ENCODE results near the gene REEP3.

The REEP3 gene

DNA sequence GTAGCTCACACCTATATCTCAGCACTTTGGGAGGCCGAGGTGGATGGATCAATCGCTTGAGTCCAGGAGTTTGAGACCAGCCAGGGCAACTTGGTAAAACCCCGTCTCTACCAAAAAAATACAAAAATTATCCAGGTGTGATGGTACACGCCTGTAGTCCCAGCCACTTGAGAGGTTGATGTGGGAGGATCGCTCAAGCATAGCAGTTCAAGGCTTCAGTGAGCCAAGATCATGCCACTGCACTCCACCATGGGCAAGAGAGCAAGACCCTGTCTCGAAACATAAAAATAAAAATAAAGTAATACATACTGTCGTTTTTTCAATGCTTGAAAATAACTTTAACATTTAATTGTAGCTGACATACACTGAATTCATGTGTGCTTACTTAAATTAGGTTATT lies 57.3 kb downstream of the REEP3 start:
- peaks cover 5% of the 10 kb centered on the region; the same call in 1 of the 2 replicates for H3K4me1 ChIP-seq (ENCODE audit: low read length)
- H3K27me3 ChIP-seq (replicated peaks; ENCODE audit: insufficient read depth, low read length), result no peaks in the 10 kb centered on the region
- H3K9me3 ChIP-seq (replicated peaks; ENCODE audit: insufficient read depth, low read length), result no peaks in the 10 kb centered on the region
- no peak overlapping the region for H3K9ac ChIP-seq (ENCODE audit: low read length)
- TF ChIP-seq, protein P1, sequence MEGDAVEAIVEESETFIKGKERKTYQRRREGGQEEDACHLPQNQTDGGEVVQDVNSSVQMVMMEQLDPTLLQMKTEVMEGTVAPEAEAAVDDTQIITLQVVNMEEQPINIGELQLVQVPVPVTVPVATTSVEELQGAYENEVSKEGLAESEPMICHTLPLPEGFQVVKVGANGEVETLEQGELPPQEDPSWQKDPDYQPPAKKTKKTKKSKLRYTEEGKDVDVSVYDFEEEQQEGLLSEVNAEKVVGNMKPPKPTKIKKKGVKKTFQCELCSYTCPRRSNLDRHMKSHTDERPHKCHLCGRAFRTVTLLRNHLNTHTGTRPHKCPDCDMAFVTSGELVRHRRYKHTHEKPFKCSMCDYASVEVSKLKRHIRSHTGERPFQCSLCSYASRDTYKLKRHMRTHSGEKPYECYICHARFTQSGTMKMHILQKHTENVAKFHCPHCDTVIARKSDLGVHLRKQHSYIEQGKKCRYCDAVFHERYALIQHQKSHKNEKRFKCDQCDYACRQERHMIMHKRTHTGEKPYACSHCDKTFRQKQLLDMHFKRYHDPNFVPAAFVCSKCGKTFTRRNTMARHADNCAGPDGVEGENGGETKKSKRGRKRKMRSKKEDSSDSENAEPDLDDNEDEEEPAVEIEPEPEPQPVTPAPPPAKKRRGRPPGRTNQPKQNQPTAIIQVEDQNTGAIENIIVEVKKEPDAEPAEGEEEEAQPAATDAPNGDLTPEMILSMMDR (IDR thresholded peaks at IDR 0.05; ENCODE audit: low read length), result no peak
- TF ChIP-seq EZH2phosphoT487 (IDR thresholded peaks at IDR 0.05; ENCODE audit: low read length), result no peak
- no peak for TF ChIP-seq EZH2 (optimal IDR thresholded peaks at IDR 0.05; ENCODE audit: low read depth, low read length)
- H3K79me2 ChIP-seq (ENCODE audit: low read length), result no peaks in the 10 kb centered on the region
- no peak overlapping the region for H3K27ac ChIP-seq (ENCODE audit: low read length)
- no peak for DNase-seq
- H3K36me3 ChIP-seq (replicated peaks; ENCODE audit: insufficient read depth, low read length), result no peaks in the 10 kb centered on the region
- H4K20me1 ChIP-seq (ENCODE audit: insufficient read depth, low read length), result no peaks in the 10 kb centered on the region
- no peaks in the 10 kb centered on the region for H3K9me2 ChIP-seq (replicated peaks; ENCODE audit: insufficient read depth, low read length)
- no peak overlapping the region for H2AFZ ChIP-seq (ENCODE audit: low read length)
- peaks cover 8% of the 10 kb centered on the region; the same call in 1 of the 2 replicates for H3F3A ChIP-seq (ENCODE audit: insufficient read depth, low read length)
- H3K4me2 ChIP-seq (ENCODE audit: low read depth, low read length), result no peak overlapping the region
- no peak overlapping the region for H3K4me3 ChIP-seq (ENCODE audit: low read length)

DNA sequence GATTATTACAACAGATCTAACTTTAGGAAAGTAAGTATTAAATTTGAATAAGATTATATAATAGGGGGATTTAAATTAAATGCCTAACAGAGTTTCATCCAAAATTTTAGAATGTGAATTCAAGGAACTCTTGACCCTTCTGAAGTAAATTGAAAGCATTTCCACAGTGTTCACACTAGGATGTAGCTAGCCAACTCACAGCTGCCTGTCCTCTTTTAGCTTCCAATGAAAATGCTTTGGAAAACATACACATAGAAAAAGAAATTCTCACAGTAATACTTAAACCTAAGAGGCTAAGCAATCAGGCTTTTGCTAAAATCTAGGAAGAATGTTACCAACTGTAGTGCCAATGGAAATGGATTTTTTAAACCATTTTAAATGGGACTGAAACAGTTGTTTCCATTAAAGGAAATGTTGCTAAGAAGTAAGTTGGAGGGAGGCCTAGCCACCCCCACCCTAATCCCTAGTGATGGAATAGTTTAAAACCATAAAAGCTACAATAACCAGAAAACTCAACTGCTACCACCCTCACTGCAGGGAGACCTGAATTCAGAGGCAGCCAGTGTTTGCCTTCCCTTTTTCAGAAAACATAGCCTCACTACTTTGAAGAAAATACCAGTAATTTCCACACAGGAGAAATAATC lies 58.3 kb downstream of the REEP3 start:
- H3K27me3 ChIP-seq (replicated peaks; ENCODE audit: insufficient read depth, low read length), result no peaks in the 10 kb centered on the region
- H3K4me1 ChIP-seq (ENCODE audit: low read length), result no peaks in the 10 kb centered on the region
- H3K9ac ChIP-seq (ENCODE audit: low read length), result no peak overlapping the region
- no peaks in the 10 kb centered on the region for H4K20me1 ChIP-seq (ENCODE audit: insufficient read depth, low read length)
- no peak overlapping the region for H3K27ac ChIP-seq (ENCODE audit: low read length)
- no peaks in the 10 kb centered on the region for H3K36me3 ChIP-seq (replicated peaks; ENCODE audit: insufficient read depth, low read length)
- H3K4me3 ChIP-seq (ENCODE audit: low read length), result no peak overlapping the region
- no peaks in the 10 kb centered on the region for H3K9me3 ChIP-seq (replicated peaks; ENCODE audit: insufficient read depth, low read length)
- H3K79me2 ChIP-seq (ENCODE audit: low read length), result no peaks in the 10 kb centered on the region
- no peak overlapping the region for H3K4me2 ChIP-seq (ENCODE audit: low read depth, low read length)
- TF ChIP-seq, protein P1 (IDR thresholded peaks at IDR 0.05; ENCODE audit: low read length), result no peak
- TF ChIP-seq EZH2 (optimal IDR thresholded peaks at IDR 0.05; ENCODE audit: low read depth, low read length) (no peak), EZH2phosphoT487 (IDR thresholded peaks at IDR 0.05; ENCODE audit: low read length) (no peak)
- no peak for DNase-seq
- no peaks in the 10 kb centered on the region for H3F3A ChIP-seq (ENCODE audit: insufficient read depth, low read length)
- H3K9me2 ChIP-seq (replicated peaks; ENCODE audit: insufficient read depth, low read length), result no peaks in the 10 kb centered on the region
- no peak overlapping the region for H2AFZ ChIP-seq (ENCODE audit: low read length)

DNA sequence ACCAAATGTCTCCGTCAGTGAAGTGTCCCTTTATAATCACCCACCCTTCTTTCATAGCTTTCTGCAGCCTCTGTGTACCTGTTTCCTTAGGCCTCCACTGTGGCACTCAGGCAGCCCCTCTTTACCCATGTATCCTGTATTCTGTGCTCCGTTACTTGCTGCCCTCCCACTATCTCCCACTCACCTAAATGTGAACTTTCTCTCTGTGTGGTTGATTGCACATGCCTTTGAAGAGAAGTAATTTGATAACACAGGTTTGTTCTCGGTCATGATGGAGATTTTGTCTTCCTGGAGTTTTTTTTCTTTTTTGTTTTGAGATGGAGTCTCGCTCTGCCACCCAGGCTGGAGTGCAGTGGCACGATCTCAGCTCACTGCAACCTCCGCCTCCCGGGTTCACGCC lies 61.5 kb downstream of the REEP3 start:
- Histone ChIP-seq H3K27me3 (replicated peaks; ENCODE audit: insufficient read depth, low read length) (no peaks in the 10 kb centered on the region), H3K9ac (ENCODE audit: low read length) (no peak overlapping the region), H3K79me2 (ENCODE audit: low read length) (no peaks in the 10 kb centered on the region), H3K4me1 (ENCODE audit: low read length) (no peaks in the 10 kb centered on the region), H4K20me1 (ENCODE audit: insufficient read depth, low read length) (no peaks in the 10 kb centered on the region), H3K36me3 (replicated peaks; ENCODE audit: insufficient read depth, low read length) (no peaks in the 10 kb centered on the region), H3F3A (ENCODE audit: insufficient read depth, low read length) (no peaks in the 10 kb centered on the region), H3K27ac (ENCODE audit: low read length) (no peak overlapping the region), H3K9me3 (replicated peaks; ENCODE audit: insufficient read depth, low read length) (no peaks in the 10 kb centered on the region), H3K4me3 (ENCODE audit: low read length) (no peak overlapping the region), H3K9me2 (replicated peaks; ENCODE audit: insufficient read depth, low read length) (no peaks in the 10 kb centered on the region), H3K4me2 (ENCODE audit: low read depth, low read length) (no peak overlapping the region), H2AFZ (ENCODE audit: low read length) (no peak overlapping the region)
- DNase-seq, result no peak
- TF ChIP-seq, protein P1 (IDR thresholded peaks at IDR 0.05; ENCODE audit: low read length), result no peak
- TF ChIP-seq EZH2phosphoT487 (IDR thresholded peaks at IDR 0.05; ENCODE audit: low read length), result no peak
- no peak for TF ChIP-seq EZH2 (optimal IDR thresholded peaks at IDR 0.05; ENCODE audit: low read depth, low read length)

Measured in MM.1S (cell line).